Cardiac muscle cell (in vitro differentiated cells and primary cell): ENCODE results near the gene C4orf50. TPM values are rescaled to one million over a fixed set of nuclear protein-coding genes. Genes with fewer than 3 reads are reported as not detected.

Experiments used
- DNase-seq, 2 donors: peaks; one replicate each; pipeline versions ENCODE4 v3.0.0 to v3.0.0-alpha.2; 2010 to 2017; ENCODE audit warnings: low read depth in 1 of 2, low spot score in 1 of 2
- H3K27ac ChIP-seq: fragments of 200-600 bp; sonication (generic); 2 replicates; pipeline ENCODE4 v1.5.1; 2016
- H3K27me3 ChIP-seq: fragments of 200-600 bp; sonication (generic); 2 replicates; pipeline ENCODE4 v1.6.0; 2016; ENCODE audit warnings: control low read depth
- H3K36me3 ChIP-seq: fragments of 200-600 bp; sonication (generic); 2 replicates; pipeline ENCODE4 v1.5.1; 2016; ENCODE audit warnings: control low read depth
- H3K4me1 ChIP-seq: fragments of 200-600 bp; sonication (generic); 2 replicates; pipeline ENCODE4 v1.8.1; 2017; ENCODE audit warnings: low read depth, mild to moderate bottlenecking, mixed run types
- H3K4me3 ChIP-seq: fragments of 200-600 bp; sonication (generic); 2 replicates; pipeline ENCODE4 v1.5.1; 2016; ENCODE audit warnings: mild to moderate bottlenecking
- H3K9me3 ChIP-seq: fragments of 200-600 bp; sonication (generic); 2 replicates; pipeline ENCODE4 v1.5.1; 2017; ENCODE audit warnings: low read depth, mild to moderate bottlenecking, control low read depth
- polyA plus RNA-seq: library from polyadenylated mRNA; unstranded; fragments of >200 nt; fragmentation: Nextera tagmentation; extraction: Ambion mirVana; gene quantifications from 2 replicates; pipeline ENCODE4 v1.2.1, GENCODE V29; 2016
- total RNA-seq: library from RNA; depleted of rRNA; stranded (reverse); fragments of >200 nt; gene quantifications from 2 replicates; pipeline ENCODE4 v1.2.3, GENCODE V29; 2016
- TF ChIP-seq, protein P1 (sequence below): IDR thresholded peaks from 2 replicates; pipeline ENCODE4 v1.5.1; 2012; ENCODE audit warnings: low read depth, mild to moderate bottlenecking, low read length

The C4orf50 gene
- total and polyA plus RNA-seq, 2 experiments from 2014 or later, result 0.15 TPM; not detected in 1

- Histone ChIP-seq H3K36me3 (no peaks in the 10 kb centered on the region), H3K27me3 (peaks cover 26% of the 10 kb centered on the region), H3K27ac (no peak overlapping the region), H3K4me1 (no peaks in the 10 kb centered on the region), H3K9me3 (no peaks in the 10 kb centered on the region), H3K4me3 (no peak overlapping the region)
- no peak for DNase-seq
- TF ChIP-seq, protein P1, sequence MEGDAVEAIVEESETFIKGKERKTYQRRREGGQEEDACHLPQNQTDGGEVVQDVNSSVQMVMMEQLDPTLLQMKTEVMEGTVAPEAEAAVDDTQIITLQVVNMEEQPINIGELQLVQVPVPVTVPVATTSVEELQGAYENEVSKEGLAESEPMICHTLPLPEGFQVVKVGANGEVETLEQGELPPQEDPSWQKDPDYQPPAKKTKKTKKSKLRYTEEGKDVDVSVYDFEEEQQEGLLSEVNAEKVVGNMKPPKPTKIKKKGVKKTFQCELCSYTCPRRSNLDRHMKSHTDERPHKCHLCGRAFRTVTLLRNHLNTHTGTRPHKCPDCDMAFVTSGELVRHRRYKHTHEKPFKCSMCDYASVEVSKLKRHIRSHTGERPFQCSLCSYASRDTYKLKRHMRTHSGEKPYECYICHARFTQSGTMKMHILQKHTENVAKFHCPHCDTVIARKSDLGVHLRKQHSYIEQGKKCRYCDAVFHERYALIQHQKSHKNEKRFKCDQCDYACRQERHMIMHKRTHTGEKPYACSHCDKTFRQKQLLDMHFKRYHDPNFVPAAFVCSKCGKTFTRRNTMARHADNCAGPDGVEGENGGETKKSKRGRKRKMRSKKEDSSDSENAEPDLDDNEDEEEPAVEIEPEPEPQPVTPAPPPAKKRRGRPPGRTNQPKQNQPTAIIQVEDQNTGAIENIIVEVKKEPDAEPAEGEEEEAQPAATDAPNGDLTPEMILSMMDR, result no peak
Observed at GRCh38 chr4:6002926-6003325, 15.3 kb downstream of the C4orf50 start.

- Histone ChIP-seq H3K4me1 (no peaks in the 10 kb centered on the region), H3K4me3 (no peak overlapping the region), H3K9me3 (no peaks in the 10 kb centered on the region), H3K36me3 (no peaks in the 10 kb centered on the region), H3K27ac (no peak overlapping the region), H3K27me3 (peaks cover 21% of the 10 kb centered on the region)
- no peak for DNase-seq
- TF ChIP-seq, protein P1, result no peak
Observed at GRCh38 chr4:6002492-6002833, 15.8 kb downstream of the C4orf50 start.

DNA sequence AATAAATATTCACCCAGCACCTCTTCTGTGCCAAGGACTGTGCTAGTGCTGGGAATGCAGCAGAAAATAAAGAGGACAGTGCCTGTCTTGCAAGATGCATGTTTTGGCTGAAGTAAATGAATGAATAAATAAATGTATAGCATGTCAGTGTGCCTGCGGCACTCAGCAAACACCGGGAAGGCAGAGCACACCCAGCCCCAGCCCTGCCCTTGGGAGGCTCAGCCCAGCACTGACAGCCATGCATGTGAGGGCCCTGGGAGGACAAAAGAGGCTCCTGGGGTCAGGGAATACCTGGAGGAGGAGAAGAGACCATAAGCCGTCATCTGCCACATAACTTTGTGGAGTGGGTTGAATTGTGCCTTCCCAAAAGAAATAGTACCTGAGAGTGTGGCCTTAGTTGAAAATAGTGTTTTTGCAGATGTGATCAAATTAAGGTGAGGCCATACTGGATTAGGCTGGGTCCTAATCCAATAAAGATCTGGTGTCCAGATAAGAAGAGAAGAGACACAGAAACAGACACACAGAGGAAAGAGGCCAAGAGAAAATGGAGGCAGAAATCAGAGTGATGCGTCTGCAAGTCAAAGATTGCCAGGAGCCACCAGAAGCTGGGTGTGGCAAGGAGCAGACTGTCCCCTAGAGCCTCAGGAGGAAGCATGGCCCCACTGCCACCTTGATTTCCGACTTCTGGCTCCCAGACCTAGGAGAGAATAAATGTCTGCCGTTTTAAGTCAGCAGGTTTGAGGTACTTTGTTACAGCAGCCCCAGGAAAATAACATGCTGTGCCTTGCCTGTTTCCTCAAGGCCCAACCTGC, 16.3 kb downstream of the C4orf50 start:
- TF ChIP-seq, protein P1, result no peak
- H3K27ac ChIP-seq, result no peak overlapping the region
- no peak overlapping the region for H3K4me3 ChIP-seq
- H3K4me1 ChIP-seq, result no peaks in the 10 kb centered on the region
- H3K27me3 ChIP-seq, result peaks cover 15% of the 10 kb centered on the region
- H3K9me3 ChIP-seq, result no peaks in the 10 kb centered on the region
- no peaks in the 10 kb centered on the region for H3K36me3 ChIP-seq
- no peak for DNase-seq

DNA sequence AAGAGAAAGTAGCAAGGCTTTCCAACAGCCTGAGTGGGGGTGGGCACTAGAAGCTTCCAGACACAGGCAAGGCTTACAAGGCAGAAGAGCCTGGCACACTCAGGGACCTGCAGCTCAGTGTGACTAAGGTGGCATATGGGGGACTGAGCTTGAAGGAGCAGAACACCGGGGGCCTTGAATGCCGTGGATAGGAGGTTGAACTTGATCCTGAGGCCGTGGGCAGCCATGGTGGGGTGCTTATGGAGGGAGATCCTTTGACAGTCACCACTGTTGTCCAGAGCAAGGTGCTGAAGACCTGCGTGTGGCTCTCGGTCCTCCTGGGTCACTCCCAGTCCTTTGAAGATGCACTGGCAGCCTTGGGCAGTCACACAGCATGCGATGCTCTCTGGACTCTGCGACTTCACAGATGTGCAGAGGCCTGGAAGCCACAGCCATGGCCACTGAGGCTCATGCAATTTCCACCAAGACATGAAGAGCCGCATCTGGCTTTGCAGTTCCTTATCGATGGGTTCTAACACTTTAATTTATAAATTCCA, 18.3 kb downstream of the C4orf50 start:
- H3K4me3 ChIP-seq, result no peak overlapping the region

GRCh38 chr4:5999356-5999755, 18.9 kb downstream of the C4orf50 start:
- DNase-seq, result no peak
- TF ChIP-seq, protein P1, result no peak
- H3K36me3 ChIP-seq, result no peaks in the 10 kb centered on the region
- H3K9me3 ChIP-seq, result no peaks in the 10 kb centered on the region
- H3K27ac ChIP-seq, result no peak overlapping the region
- no peak overlapping the region for H3K4me3 ChIP-seq
- no peaks in the 10 kb centered on the region for H3K4me1 ChIP-seq
- H3K27me3 ChIP-seq, result no peaks in the 10 kb centered on the region

More for the DNA sequence above, 18.3 kb downstream of the C4orf50 start:
- H3K27ac ChIP-seq, result no peak overlapping the region
- H3K27me3 ChIP-seq, result no peaks in the 10 kb centered on the region
- H3K4me1 ChIP-seq, result no peaks in the 10 kb centered on the region
- no peaks in the 10 kb centered on the region for H3K36me3 ChIP-seq
- H3K9me3 ChIP-seq, result no peaks in the 10 kb centered on the region
- DNase-seq, result no peak
- TF ChIP-seq, protein P1, result no peak
